ENCODE measurements around the gene NR2C2AP.

The NR2C2AP gene

DNA sequence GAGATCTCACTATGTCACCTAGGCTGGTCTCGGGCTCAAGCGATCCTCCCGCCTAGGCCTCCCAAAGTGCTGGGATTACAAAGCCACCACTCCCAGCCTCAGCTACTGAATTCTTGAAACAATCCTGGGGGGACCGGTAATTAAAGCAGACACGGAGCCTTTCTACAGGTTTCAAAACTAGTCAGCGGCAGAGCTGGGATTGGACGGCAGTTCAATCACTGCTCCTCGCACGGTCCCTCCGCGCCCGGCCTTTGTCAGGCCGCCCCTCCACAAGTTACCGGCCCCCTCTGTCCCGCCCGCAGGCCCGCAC, 11.5 kb downstream of the NR2C2AP start:
- Histone ChIP-seq H3K9ac (ENCODE audit: low read length) (peak overlapping the region; percentile 85), H3K36me3 (ENCODE audit: insufficient read depth, low read length) (peaks cover 21% of the 10 kb centered on the region), H3K4me2 (ENCODE audit: low read length) (peak overlapping the region; percentile 71), H3F3A (ENCODE audit: insufficient read depth, low read length) (no peaks in the 10 kb centered on the region), H3K4me3 (ENCODE audit: low read depth, low read length, poor library complexity, severe bottlenecking) (peak overlapping the region; percentile 85), H4K20me1 (ENCODE audit: insufficient read depth, low read length) (no peaks in the 10 kb centered on the region), H3K27ac (ENCODE audit: low read depth, low read length, poor library complexity, severe bottlenecking) (peak overlapping the region; percentile 90), H3K9me3 (ENCODE audit: low read length) (no peaks in the 10 kb centered on the region), H3K9me2 (ENCODE audit: low read depth, low read length) (no peaks in the 10 kb centered on the region), H2AFZ (ENCODE audit: low read length) (no peak overlapping the region), H3K27me3 (ENCODE audit: insufficient read depth, low read length) (no peaks in the 10 kb centered on the region), H3K79me2 (ENCODE audit: insufficient read depth, low read length) (peaks cover 16% of the 10 kb centered on the region; the same call in 1 of the 2 replicates), H3K4me1 (ENCODE audit: insufficient read depth, low read length, severe bottlenecking) (peaks cover 31% of the 10 kb centered on the region)
- TF ChIP-seq EZH2 (IDR thresholded peaks at IDR 0.05; ENCODE audit: borderline replicate concordance, low read length): no peak
- TF ChIP-seq, protein P1, sequence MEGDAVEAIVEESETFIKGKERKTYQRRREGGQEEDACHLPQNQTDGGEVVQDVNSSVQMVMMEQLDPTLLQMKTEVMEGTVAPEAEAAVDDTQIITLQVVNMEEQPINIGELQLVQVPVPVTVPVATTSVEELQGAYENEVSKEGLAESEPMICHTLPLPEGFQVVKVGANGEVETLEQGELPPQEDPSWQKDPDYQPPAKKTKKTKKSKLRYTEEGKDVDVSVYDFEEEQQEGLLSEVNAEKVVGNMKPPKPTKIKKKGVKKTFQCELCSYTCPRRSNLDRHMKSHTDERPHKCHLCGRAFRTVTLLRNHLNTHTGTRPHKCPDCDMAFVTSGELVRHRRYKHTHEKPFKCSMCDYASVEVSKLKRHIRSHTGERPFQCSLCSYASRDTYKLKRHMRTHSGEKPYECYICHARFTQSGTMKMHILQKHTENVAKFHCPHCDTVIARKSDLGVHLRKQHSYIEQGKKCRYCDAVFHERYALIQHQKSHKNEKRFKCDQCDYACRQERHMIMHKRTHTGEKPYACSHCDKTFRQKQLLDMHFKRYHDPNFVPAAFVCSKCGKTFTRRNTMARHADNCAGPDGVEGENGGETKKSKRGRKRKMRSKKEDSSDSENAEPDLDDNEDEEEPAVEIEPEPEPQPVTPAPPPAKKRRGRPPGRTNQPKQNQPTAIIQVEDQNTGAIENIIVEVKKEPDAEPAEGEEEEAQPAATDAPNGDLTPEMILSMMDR (IDR thresholded peaks at IDR 0.05; ENCODE audit: low read length): no peak

DNA sequence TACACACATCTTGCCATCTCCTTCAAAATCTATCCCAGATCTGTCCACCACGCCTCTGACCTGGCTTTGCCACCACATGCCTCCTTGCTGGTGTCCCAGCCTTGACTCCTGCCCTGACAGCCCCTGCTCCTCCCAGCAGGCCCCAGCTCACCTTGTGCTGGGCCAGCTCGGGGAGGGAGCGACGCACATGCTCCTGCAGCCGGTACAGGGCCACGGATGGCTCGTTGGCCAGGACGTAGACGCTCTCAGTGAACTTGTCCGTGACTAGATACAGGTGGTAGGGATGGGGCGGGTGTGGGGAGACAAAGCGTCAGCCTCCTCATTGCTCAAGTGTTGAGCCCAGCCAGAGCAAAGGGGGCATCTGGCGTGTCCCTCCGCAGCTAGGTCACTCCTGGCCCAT, 16.5 kb downstream of the NR2C2AP start:
- TF ChIP-seq EZH2 (IDR thresholded peaks at IDR 0.05; ENCODE audit: borderline replicate concordance, low read length): no peak
- TF ChIP-seq, protein P1 (IDR thresholded peaks at IDR 0.05; ENCODE audit: low read length): no peak

DNA sequence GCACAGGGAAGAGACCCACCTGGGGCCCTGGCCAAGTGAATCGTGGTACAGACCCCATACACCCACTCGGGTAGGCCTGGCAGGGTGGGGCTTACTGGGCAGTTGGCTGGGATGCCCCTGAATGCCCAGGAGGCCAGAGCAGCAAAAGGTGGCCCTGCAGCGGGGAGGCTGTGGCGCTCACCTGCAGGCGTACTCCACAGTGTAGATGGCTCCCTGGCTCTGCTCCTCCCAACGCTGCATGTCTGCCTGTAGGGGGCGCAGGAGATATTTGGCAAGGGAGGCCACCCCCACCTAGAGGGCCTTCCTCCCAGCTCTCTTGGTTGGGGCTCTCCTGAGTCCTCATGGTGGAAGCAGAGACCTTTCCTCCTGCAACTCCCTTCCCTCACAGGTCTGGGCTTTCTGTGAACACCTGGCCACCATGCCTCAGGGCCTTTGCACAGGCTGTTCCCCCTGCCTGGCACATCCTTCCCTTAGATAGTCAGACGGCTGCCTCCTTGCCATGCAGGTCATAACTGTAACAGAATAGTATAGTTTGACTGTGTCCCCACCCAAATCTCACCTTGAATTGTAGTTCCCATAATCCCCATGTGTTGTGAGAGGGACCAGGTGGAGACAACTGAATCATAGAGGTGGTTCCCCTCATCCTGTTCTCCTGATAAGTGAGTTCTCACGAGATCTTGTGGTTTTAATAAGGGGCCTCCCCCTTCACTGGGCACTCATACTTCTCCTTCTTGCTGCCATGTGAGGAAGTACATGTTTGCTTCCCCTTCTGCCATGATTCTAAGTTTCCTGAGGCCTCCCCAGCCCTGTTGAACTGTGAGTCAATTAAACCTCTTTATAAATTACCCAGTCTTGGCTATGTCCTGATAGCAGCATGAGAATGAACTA, 17.1 kb downstream of the NR2C2AP start:
- H3K9ac ChIP-seq (ENCODE audit: low read length): no peak overlapping the region
- no peaks in the 10 kb centered on the region for H3K9me3 ChIP-seq (ENCODE audit: low read length)
- no peak overlapping the region for H3K4me2 ChIP-seq (ENCODE audit: low read length)
- TF ChIP-seq, protein P1 (IDR thresholded peaks at IDR 0.05; ENCODE audit: low read length): peak; percentile 83
- no peak for TF ChIP-seq EZH2 (IDR thresholded peaks at IDR 0.05; ENCODE audit: borderline replicate concordance, low read length)
- no peak overlapping the region for H3K4me3 ChIP-seq (ENCODE audit: low read depth, low read length, poor library complexity, severe bottlenecking)
- peaks cover 9% of the 10 kb centered on the region; the same call in 1 of the 2 replicates for H3K79me2 ChIP-seq (ENCODE audit: insufficient read depth, low read length)
- H3K9me2 ChIP-seq (ENCODE audit: low read depth, low read length): no peaks in the 10 kb centered on the region
- H3K27ac ChIP-seq (ENCODE audit: low read depth, low read length, poor library complexity, severe bottlenecking): no peak overlapping the region
- no peaks in the 10 kb centered on the region for H3K27me3 ChIP-seq (ENCODE audit: insufficient read depth, low read length)
- H3K36me3 ChIP-seq (ENCODE audit: insufficient read depth, low read length): peaks cover 36% of the 10 kb centered on the region
- no peaks in the 10 kb centered on the region for H4K20me1 ChIP-seq (ENCODE audit: insufficient read depth, low read length)
- H2AFZ ChIP-seq (ENCODE audit: low read length): no peak overlapping the region
- H3F3A ChIP-seq (ENCODE audit: insufficient read depth, low read length): no peaks in the 10 kb centered on the region
- H3K4me1 ChIP-seq (ENCODE audit: insufficient read depth, low read length, severe bottlenecking): peaks cover 21% of the 10 kb centered on the region

More for the DNA sequence above, 16.5 kb downstream of the NR2C2AP start:
- no peaks in the 10 kb centered on the region for H3F3A ChIP-seq (ENCODE audit: insufficient read depth, low read length)
- no peak overlapping the region for H3K4me2 ChIP-seq (ENCODE audit: low read length)
- H3K36me3 ChIP-seq (ENCODE audit: insufficient read depth, low read length): peaks cover 31% of the 10 kb centered on the region
- H2AFZ ChIP-seq (ENCODE audit: low read length): no peak overlapping the region
- H4K20me1 ChIP-seq (ENCODE audit: insufficient read depth, low read length): no peaks in the 10 kb centered on the region
- no peak overlapping the region for H3K4me3 ChIP-seq (ENCODE audit: low read depth, low read length, poor library complexity, severe bottlenecking)
- peaks cover 23% of the 10 kb centered on the region for H3K4me1 ChIP-seq (ENCODE audit: insufficient read depth, low read length, severe bottlenecking)
- H3K79me2 ChIP-seq (ENCODE audit: insufficient read depth, low read length): peaks cover 16% of the 10 kb centered on the region; the same call in 1 of the 2 replicates
- H3K9me3 ChIP-seq (ENCODE audit: low read length): no peaks in the 10 kb centered on the region
- no peak overlapping the region for H3K27ac ChIP-seq (ENCODE audit: low read depth, low read length, poor library complexity, severe bottlenecking)
- H3K9me2 ChIP-seq (ENCODE audit: low read depth, low read length): no peaks in the 10 kb centered on the region
- H3K27me3 ChIP-seq (ENCODE audit: insufficient read depth, low read length): no peaks in the 10 kb centered on the region
- no peak overlapping the region for H3K9ac ChIP-seq (ENCODE audit: low read length)
